HG02870 (cell line): Measurements from ENCODE around the gene DAPK1.
A peak's percentile ranks its signal among the peaks of the same experiment; 100 is the strongest.

Source experiments
- ATAC-seq: cut with Tn5 transposase; IDR thresholded peaks from one replicate; pipeline ENCODE4 v1.9.1; 2021; ENCODE audit warnings: mild to moderate bottlenecking, moderate library complexity; ENCODE audit not compliant: unreplicated experiment

The DAPK1 gene

DNA sequence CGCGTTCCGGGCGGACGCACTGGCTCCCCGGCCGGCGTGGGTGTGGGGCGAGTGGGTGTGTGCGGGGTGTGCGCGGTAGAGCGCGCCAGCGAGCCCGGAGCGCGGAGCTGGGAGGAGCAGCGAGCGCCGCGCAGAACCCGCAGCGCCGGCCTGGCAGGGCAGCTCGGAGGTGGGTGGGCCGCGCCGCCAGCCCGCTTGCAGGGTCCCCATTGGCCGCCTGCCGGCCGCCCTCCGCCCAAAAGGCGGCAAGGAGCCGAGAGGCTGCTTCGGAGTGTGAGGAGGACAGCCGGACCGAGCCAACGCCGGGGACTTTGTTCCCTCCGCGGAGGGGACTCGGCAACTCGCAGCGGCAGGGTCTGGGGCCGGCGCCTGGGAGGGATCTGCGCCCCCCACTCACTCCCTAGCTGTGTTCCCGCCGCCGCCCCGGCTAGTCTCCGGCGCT, at the start of gene DAPK1:
Gene DAPK1 (plus strand): TSS at position 264 of the 442 bp plus-strand sequence. CDS start 1,211 bp downstream, outside the sequence.
- ATAC-seq: no peak

DNA sequence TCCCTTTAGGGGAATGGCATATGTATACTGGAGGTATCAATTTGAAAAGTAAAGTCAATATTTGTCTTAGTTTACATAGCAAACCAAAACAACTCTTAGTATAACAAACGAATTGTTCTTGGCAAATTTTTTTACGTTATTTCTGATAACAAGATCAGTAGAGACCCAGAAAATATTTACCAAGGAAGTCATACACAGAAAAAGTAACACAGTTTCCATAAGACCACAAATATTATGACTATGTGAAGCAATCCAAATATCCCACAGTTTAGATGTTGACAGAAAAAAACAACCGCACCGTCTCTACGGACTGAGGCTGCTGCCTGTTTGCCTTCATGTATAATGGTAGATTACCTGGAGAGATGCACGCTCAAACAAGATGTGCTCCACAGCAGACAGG, 46.5 kb upstream of the DAPK1 start:
- ATAC-seq: no peak

DNA sequence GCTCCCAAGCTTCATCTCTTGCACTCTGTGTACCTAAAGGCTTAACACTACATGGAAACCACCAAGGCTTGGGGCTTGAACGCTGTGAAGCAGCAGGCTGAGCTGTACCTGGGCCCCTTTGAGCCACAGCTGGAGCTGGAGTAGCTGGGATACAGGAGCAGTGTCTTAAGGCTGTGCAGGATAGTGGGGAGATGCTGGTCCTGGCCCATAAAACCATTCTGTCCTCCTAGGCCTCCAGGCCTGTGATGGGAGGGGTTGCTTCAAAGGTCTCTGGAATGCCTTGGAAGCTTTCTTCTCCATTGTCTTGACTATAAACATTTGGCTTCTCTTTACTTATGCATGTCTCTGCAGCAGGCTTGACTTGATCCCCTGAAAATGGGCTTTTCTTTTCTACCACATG, 42.3 kb upstream of the DAPK1 start:
- ATAC-seq: no peak

DNA sequence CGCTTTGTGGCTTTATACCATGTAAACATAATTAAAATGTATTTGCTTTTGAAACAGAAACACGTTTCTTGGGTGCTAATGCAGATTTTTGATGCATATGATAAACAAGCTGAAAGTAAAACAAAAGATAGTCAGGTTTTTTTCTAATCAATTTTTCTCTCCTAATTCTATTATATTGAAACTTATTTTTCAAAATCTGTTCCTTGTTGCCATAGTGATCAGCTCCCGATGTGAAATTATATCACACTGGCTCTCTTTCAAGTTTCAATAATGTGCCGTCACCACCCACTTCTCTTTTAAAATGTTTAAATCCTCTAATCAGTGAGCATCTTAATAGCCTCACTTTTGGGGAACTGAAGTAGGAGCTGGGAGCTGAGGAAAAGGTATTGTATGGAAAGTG, 36.4 kb upstream of the DAPK1 start:
- ATAC-seq: no peak

DNA sequence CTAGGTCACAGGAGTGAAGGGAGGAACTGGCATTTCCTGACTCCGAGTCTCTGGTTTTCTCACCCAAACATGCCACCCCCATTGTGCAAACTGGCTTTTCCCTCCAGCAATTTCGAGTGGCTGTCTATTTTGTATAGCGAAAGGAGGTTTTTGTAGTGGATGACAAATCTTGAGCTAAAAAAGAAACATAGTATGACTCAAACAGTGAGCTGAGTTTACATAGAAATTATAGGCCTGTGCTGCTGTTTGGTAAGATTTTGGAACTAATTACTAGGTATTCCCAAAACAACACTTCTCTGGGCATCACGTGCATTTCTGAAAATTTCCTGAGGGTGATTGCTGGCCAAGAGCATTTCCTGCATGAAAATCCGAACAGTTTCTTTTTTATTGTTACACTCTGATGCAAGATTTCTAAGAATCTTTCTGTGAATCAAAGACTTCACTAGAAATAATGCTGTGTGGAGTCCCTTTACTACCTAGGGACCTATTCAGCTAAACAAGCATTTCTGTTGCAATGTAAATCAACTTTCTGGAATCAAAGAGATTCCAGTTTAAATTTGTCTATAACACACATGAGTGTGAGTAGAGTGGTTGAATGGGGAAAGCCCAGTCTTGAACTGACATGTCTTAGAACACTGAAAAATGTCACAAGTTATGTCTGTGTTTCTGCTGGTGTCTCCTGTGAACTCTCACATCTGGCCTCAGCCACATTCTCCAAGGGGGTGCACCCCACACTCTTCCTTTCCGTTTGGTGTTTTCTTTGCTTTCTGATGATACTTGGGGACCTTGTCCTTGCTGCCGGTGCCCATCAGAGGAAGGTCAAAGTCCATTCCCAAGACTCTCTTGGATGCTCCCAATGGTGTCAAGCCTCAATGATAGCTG, 33.3 kb upstream of the DAPK1 start:
- peak; percentile 72 for ATAC-seq

DNA sequence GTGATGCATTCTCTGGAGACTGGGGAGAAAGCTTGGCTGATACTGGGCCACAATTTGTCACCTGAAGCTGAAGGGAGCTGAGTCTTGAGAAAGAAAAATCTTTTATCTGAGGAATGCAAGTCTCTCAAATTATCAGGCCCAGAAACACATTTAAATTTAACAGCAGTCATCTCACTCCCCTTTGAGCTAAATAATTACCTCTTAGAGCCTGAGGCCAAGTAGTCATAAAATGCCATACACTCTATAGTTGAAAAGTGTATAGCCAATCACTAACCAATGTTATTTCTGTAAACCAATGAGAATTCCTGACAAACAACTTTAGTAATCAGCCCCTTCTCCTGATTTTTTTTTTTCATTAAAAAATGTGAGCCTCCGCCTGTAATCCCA, 32.7 kb upstream of the DAPK1 start:
- ATAC-seq: no peak

DNA sequence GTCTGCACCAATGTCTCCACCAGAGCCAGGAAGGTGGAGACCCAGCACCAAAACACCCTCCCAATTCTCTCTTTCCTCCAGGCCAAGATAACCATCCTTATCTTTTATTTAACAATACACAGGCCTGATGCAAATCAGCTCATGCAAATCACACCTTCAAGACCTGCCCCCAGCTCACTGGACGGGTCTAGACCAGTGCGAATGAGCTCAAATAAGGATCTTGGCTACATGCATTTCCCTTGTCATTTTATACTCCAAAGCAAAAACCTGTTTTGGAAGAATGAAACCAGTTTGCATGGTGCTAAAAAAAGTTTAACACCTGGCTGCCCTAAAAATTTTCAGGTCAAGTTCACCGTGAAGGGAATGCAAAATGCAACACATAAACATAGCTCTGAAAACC, 31.9 kb upstream of the DAPK1 start:
- ATAC-seq: no peak

DNA sequence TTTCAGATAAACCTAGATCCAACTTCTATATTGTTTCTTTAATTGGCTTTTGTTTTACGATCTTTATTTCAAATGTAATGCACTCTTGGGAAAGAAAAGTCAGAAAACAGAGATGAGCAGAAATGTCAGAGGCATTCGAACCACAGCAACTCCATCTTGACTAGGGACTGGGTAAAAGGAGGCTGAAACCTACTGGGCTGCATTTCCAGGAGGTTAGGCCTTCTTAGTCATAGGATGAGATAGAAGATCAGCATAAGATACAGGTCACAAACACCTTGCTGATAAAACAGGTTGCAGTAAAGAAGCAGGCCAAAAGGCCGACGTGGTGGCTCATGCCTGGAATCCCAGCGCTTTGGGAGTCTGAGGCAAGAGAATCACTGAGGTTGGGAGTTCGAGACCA, 30.5 kb upstream of the DAPK1 start:
- ATAC-seq: no peak

DNA sequence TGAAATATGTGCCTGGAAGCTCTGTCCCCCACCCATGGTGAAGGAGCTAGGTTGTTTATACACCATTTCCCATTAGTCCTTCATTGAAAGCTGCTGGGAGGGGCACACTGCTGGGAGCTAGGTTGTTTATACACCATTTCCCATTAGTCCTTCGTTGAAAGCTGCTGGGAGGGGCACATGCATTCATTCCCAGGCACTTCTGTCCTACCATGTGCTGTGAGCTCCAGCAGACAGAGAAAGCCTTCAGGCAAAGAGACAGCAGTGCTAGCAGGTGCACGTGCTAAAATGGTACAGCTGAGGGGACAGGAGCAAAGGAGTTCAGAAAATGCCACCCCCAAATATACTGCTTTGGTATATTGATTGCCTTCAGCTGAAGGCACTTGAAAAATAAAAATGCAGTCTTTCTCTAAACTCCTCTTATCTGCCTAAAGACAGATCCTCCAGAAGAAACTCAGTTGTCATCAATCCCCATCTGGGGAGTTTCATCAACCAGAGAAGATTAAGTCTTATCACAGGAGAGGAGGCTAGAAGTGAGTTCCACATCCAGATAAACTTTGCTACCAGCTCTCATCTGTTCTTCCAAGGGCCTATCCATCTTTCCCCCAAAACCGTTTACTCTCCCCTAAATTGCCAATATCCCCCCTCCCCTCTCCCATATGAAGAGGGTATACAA, 27.7 kb upstream of the DAPK1 start:
- no peak for ATAC-seq

DNA sequence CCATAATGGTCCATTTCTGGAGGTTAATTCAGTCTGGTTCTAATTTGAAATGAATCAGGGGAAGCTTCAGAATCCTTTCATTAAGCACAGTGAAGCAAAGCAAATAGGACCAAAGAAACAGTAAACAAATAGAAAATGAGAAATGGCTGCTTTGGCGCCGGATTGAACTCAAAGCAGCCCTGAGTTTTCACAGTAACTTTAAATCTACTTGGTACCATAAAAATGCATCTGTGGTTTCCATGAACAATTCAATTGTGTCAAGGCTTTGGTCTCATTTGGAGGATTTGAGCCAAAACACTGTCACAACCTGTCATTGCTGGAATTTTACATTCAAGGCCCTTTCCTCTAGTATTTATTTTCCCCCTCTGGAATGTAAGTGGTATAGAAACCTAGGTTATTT, 25.9 kb upstream of the DAPK1 start:
- ATAC-seq: no peak

DNA sequence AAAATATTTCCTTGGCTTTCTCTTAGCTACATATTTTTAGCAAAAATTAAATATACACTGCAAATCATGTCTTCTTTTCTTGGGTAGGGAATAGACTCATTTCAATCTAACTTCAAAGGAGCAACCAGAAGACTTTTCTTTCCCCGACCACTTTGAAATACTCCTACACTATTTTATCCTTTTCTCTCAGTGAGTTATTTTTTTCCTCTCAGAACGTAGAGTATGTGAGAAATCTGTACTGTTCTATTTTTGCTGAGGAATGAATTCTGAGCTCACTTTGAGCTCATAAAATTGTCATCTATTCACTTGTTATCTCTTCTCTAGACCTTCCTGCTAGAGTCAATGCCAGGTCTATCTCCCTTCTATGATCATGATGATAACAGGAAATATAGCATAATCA, 22.2 kb upstream of the DAPK1 start:
- ATAC-seq: no peak

DNA sequence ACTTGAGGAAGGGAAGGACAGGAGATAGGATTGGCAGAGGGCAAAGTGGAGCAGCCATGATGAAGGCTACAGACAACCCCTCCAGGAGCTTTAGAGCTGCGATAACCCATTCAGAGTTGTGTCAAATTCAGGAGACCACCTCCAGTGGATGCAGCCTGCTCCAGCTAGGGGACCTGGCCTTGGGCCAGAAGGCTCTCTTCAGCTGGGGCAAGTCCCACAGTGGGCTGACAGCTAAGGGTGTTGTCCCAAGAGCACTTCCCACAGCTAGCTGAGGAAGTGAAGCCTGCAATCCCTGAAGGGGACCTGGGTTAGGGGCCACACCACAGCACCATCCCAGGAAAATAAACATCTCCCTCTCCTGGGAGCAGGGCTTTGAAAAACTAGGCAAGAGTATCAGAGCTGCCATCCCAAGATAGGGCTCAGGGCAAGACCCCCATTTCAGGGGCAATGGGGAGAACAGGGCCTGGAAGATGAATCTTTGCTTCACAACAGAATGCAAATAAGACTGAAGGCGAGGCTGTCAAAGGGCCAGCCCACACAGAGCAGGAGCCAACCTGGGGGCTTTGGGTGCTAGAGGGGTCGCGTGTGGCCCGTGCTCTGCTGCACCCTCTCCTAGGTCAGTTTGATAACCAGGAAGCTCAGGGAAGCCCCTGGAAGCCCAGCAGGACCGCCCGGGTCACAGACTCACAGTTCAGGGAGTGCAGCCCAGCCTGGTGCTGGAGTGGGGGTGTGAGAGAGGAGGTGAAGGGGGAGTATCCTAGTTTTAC, 19.3 kb upstream of the DAPK1 start:
- ATAC-seq: no peak

DNA sequence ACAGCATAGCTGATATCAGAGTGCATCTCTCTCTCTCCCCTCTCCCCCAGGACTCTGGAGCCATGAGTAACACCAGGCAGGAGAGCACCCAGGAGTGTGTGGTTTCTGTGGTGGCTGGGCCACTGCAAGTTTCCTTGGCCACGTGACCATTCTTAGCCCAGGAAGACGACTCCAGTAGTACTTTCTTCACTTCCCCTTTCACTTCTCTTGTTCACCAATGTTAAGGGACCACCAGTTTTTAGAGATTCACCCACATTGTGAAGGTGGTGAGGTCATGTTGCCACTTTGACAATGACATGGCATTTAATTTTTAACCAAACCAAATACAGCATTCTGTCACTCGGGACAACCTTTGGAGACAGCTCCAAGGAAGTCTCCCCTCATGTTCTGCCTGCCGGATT, 17.9 kb upstream of the DAPK1 start:
- ATAC-seq: peak; percentile 75

DNA sequence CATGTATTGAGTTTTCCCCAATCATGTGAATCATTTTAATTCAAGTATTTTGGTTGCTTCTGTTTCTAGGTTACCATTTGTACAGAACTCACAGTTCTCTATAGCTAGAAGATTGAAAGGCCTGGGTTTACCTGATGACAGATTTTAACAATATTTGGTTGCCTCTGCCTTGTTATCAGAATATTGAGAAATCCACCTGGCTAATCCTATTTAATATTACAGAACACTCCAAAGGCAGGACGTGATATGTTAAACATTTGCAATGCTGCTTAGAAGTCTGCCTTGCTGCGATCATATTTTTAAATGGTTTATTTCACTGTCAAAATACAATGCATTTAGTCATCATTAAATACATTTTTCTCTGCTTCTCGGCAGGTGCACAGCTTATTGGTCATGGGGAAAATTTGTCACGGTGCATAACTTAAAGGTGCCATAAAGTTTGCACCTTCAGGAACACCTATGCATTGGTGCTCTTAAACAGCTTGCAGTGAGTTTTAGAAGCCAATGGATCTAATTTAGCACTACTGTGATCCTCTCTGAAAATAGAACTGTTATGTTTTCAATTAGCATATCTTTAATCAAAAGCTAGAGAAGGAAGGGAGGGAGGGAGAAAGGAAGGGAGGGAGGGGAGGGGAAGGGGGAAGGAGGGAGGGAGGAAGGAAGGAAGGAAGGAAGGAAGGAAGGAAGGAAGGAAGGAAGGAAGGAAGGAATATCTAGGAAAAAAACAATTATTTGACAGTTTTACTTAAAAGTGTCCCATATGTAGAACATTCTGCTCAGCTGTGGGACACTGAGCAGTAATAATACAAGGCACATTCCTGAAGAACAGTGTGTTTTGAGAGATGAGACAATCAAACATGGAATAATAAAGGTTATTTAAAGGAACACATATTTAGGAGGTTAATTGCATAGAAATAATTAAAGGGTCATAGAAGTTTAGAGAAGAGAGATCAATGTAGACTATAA, 15.5 kb upstream of the DAPK1 start:
- no peak for ATAC-seq

DNA sequence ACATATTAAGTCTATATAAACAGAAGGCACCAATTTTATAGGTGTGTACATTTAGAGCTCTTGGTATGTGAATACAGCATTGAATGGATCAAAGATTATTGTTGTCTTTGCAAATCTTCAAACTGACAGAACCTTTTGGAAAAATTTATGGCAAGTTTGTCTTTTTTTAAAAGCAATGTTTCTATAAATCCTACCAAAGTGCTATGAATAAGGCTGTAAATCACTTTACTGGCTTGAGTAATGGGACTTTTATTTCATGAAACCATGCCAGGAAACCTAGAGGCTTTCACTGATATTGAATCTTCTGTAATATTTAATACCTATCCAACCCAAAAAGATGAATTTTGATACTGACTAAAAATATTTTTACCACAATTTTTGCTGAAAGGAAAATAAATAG, 7.4 kb upstream of the DAPK1 start:
- no peak for ATAC-seq

DNA sequence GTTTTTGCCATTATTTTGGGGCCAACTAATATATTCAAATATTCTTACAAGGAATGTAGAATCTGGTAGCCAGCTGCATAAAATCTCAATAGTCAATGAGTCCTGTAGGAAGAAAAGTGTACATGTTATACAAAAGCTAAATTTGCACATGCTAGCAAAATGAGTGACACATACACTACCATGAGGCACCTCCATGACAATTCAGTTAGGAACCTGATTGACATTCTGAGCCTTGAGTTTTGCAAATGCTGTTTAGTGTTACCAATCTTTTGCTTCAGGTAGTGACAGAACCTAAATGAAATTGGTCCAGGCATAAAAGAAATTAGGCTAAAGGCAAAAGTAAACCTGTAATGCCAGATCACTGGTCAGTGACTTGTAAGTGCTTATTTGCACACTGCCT, 6.8 kb upstream of the DAPK1 start:
- ATAC-seq: no peak

DNA sequence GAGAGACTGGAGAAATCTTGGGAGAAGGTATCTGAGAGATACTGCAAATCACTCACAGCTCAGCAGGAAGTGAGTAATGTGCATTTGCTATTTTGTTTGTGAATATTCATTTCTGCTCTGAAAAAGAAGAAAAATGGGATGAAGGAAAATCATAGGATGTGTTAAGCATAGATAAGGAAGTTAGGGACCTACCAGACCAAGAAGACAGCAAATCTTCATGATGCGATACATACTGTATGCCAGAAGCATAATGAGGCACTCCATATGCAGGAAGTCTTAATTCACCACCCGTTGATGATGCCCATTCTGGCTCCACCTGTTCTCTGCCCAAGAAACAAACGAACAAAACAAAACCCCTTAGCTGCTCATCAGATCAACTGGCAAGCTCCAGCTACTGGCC, 6.1 kb upstream of the DAPK1 start:
- no peak for ATAC-seq

DNA sequence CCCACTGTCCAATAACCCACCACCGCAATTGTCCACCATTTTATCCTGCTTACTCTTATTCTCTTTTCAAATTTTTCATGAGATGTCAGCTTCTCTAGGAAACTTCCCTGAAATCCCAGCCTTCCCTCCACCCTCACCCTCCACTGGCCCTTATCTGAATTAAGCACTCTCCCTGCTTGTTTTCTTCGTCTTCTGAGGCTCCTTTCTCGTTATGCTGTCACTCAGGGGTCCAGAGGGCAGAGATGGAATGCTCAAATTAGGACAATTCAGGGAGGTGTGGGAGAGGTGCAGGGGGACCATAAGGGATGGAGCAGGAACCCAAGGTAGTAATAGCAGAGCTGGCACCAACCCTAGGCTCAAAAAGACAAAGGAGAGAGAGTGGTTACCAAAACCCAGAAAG, 5.0 kb upstream of the DAPK1 start:
- no peak for ATAC-seq

DNA sequence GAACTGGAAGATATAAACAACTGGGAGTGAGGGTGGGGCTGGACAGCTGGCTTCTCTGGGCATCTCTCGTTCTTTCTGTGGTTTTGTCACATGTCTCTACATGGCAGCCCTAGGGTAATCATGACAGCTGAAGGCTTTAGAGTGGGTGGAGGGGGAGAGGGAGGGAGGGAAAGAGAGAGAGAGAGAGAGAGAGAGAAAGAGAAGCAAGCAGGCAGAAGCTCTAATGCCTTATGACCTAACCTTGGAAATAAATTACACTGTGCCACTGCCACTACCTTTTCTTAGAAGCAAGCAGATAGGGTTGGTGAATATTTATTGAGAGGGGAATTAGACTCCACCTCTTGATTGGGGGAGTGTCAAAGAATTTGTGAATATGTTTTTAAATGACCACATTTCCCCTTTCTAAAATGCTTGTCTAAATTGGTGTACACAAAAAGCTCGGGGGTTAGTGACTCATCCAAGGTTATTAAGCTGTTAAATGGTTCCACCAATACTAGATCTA, 2.6 kb upstream of the DAPK1 start:
- no peak for ATAC-seq

DNA sequence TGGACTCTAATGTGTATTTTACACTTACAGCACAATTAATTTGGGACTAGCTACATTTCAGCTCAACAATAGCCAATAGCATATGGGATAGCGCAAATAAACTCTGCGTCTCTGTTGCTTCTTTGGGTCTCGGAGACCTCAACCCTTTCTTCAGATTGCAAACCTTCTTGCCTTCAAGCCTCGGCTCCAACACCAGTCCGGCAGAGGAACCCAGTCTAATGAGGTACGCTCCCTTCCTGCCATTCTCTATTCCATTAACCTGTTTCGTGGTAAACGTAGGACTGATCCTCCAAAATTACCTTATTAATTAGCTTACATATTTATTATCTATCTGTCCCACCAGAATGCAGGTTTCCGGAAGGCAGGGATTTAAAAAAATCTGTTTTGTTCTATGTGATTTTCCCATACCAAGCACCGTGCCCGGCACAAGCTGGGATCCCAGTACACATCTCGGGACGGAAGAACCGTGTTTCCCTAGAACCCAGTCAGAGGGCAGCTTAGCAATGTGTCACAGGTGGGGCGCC, 525 bp upstream of the DAPK1 start:
- no peak for ATAC-seq
